GM18519 (cell line): ENCODE data around the gene SLIT1.

Experiments
- ATAC-seq: cut with Tn5 transposase; IDR thresholded peaks from one replicate; pipeline ENCODE4 v1.9.1; 2021; ENCODE audit warnings: mild to moderate bottlenecking, moderate library complexity; ENCODE audit not compliant: unreplicated experiment, low FRiP score

The SLIT1 gene

DNA sequence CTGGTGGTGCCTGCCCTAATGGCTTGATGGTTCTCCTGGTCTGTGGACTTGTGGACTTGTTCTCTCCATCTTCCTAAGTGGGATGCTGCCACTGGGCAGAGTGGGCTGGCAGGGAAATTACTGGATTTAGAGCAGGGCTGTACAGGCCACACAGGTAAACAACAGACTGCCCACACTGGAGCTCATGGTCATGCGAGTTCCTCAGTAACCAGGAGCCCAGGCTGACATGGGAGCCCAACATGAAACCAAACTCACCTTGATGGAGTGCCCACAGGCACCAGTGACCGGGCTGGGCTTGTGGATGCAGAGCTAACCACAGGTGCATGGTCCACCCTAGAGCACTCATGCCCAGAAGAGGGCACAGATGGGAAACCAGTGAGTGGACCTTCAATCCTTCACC lies 116.7 kb downstream of the SLIT1 start:
- no peak for ATAC-seq

DNA sequence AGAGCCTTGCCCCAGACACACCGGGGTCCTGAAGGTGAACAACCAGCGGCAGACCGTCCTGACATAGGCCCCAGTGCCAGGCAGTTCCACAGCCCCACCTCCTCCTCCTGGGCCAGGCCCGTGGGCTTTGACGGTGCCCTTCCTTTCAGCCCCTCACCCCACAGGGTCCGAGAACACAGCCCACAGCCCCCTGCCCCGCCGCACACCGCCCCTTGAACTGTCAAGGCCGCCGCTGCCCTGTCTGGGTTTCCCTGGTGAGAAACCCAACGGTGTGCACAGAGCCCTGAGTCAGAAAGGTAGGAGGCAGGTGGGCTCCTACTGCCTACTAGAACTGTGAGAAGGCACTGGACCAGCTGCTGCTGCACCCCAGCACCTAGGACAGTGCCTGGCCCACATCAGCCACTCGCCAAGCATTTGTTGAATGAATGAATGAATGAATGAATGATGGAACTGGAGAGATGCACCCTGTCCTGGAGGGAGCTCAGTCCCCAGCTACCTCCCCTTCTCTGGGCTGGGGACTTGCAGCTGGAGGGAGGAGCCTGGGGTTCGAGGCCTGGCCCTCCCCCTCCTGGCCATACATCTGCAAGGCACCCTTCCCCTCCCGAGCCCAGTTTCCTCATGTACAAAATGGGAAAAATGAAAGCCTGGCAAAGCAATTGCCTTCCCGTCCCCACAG lies 117.9 kb downstream of the SLIT1 start:
- ATAC-seq = no peak

DNA sequence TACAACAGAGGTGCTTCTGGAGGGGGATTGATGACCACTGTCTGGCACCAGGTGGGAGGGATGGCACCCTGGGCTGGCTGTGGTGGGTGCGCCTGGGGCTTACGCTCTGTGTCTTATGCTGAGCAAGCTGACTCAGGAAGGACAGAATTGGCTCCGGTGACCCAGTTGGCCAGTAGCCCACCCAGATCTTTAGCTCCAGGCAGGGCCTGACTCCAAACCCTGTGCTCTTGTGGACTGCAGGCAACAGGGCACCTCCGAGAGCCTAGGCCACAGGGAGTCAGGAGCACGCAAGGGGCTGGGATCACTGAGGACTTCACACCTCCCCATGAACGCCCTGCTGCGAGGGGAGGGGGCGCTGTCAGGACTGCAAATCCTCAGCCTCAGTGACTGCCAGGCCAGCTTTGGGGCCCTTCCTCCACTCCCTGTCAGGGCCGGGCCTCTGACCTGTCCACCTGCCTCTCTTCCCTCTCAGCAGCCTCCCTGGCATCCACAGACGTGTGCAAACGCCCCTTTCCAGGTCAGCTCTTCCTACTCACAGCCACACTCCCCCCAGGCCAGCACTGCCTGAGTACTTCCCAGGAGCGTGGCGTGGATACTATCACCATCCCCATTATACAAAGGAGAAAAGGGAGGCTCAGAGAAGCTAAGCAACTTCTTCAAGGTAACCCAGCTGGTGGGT lies 118.7 kb downstream of the SLIT1 start:
- no peak for ATAC-seq

DNA sequence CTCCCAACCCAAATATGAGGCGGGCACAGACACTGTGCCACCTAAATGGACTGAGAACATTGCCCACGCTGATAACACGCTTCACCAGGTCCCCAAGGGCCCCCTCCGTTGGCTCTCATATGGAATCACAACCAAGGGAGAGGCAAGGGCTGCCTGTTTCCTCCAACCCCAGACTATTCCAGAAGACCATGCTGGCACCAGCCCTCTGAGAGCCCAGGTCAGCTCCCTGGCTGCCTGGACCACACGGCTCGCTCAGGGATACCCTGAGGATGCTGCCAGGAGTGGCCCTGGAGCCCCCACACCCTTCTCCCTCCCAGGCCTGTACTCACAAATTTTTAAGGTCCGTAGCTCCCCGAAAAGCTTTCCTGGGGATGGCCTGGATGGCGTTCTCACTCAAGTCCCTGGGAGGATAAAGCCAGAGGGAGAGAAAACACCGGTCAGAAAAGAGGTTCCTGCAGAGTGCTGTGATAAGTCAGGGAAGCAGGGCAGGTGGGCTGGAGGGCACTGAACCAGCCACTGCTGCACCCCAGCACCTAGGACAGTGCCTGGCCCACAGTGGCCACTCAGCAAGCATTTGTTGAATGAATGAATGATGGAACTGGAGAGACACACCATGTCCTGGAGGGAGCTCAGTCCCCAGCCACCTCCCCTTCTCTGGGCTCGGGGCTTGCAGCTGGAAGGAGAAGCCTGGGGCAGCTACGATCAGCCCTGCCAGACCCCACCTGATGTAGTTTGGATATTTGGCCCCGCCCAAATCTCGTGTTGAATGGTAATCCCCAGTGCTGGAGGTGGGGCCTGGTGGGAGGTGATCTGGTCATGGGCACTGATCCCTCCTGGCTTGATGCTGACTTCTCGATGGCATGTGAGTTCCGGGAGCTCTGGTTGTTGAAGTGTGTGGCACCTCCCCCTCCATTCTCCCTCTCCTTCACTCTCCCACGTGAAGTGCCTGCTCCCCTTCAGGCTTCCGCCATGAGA lies 119.8 kb downstream of the SLIT1 start:
- ATAC-seq = no peak

DNA sequence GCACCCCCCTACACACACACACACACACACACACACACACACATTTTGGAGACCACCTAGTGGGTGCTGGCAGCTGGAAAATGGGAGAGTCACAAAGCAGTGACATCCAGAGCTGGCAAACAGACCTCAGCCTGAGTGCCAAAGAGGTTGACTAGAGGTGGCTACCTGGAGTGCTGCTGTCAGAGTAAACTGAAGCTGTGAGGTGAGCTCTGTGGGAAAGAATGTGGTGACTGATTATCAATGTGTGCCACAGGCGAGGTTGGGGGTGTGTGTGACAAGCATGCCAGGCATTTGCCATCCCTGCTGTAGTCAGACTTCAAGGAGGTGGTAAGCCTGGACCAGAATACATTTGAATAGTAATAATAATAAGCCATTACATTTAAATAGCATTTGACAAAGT lies 120.6 kb downstream of the SLIT1 start:
- no peak for ATAC-seq

DNA sequence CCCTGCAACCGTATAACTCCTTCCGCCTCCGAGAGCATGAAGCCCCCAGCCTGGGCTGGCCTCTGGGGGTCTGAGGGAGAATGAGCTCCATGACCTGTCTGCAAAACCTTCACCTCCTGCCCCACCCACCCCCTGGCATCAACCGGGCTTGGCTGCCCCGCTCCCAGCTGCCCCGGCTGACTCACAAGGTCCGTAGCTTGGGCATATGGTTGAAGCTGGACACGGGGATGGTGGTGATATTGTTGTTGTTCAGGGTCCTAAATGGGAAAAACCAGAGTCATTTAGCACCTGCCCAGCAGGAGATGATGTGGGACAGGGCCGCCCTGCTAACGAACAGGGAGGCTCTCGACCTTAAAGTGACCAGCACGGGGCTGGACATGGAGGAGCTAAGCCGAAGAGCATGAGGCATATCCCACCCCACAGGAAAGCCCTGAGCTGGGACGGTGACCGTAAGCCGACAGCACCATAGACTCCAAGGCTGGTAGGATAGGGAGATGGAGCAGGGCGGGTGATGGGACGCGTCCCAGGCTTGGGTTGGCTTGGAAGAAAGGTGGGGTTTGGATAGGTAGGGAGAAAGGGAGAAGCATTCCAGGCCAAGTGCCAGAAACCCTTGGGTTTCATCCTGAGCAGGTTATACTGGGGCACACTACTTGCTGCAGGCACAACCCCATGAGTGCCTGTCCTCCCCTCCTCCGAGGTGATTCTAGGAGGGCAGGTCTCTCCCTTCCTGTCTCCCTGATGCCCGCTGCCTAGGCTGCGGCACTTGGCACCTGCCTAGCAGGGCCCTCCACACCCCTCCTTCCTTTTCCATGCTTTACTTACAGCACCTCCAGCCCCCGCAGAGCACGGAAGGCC lies 121.5 kb downstream of the SLIT1 start:
- no peak for ATAC-seq

DNA sequence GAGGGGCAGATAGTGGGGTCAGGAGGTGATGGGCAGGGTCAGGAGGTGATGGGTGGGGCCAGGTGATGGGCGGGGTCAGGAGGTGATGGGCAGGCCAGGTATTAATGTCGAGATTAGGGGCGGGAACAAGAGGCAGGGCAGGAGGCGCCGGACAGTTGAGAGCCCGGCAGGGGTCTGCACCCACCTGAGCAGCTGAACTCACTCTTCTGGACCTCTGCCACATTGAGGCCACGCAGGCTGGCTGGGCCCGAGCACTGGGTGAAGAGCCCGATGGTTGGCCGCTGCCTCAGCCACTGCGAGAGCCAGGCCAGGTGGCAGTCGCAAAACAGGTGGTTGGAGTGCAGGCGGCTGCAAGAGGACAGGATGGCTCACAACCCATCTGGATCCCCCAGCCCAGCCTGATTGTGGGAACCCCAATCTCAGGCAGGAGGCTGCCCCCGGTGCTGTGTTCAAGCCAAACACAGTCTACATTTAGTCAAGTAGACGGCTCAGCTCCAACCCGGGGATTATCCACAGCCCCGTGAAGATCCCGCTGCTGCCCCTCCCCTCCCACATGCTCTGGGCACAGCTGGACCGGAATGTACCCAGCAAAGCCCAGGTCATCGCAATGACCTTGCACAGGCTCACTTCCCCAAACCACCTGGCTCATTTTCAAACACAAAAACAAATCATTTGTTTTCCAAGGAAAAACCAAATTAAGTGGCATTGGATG lies 122.3 kb downstream of the SLIT1 start:
- no peak for ATAC-seq

DNA sequence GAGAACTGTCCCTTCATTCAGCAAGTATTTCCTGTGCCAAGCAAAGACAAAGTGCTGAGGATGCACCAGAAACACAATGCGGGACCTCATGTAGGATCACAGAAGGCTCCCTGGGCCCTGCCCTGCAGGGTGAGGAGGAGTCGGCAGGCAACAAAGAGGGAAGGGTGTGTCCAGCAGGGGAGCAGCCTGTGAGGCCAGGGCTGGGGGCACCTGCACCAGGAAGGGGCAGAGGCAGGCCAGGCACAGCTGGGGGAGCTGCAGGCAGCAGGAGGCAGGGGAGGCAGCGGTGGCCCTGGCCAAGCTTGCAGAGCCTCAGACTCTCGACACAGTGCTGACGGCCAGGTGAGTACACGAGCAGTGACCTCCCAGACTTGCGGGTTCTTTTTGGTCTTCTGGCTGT lies 123.3 kb downstream of the SLIT1 start:
- ATAC-seq = no peak

DNA sequence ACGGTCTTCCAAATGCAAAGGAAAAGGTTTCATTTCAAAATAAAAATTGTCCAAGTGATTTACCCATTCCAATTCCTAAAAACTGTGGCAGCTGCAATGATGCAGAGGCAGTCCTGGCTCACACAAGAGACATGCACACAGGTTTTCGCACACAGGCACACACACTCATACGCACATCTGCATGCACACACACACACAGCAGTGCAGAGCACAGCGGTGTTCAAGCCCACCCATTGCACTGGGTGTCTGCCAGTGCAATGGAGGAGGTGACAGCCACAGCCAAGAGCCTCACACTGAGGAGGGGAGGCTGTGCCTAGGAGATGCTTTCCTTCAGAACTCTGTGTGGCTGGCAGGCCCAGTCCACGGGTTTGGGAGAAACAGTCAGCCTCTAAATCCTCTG lies 123.7 kb downstream of the SLIT1 start:
- no peak for ATAC-seq

DNA sequence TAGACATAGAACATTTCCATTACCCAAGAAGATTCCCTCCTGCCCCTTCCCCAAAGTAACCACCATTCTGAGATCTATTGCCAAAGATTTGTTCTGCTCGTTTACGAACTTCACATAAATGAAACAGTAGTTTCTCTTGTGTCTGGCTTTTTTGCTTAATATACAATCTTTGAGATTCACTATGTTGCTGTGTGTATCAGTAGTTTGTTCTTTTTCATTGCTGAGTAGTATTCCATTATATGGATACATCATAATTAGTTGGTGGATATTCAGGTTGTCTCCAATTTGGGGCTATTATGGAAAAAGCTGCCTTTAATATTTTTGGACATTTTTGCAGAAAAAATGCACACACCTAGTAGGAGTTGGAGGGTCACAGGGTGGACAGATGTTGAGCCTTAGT lies 124.3 kb downstream of the SLIT1 start:
- no peak for ATAC-seq

DNA sequence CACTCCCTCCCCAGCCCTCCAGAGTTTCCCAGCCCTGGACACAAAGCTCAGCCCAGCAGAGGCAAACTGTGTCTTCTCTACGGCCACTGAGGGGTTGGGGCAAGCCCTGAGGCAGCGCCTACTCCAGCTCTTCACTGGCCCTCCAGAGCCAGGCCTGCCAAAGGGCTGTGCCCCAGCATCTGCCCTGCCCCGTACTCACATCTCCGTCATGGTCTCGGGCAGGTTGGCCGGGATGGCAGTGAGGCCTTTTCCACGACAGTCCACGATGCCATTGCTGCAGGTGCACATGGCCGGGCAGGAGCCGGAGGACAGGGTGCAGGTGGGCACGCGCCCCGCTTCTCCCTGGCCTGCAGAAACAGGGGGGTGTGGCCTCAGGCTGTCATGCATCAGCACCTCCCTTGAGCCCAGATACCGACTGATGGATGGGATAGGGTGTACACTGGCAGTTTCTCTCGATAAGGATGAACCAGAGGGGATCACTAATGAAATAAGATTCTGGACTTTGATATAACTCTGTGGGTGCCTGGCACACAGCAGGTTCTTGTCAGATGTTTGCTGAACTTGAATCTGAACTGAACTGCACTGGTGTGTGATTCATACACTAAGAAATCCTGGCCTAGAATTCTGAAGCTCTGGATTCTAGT lies 125.2 kb downstream of the SLIT1 start:
- no peak for ATAC-seq

DNA sequence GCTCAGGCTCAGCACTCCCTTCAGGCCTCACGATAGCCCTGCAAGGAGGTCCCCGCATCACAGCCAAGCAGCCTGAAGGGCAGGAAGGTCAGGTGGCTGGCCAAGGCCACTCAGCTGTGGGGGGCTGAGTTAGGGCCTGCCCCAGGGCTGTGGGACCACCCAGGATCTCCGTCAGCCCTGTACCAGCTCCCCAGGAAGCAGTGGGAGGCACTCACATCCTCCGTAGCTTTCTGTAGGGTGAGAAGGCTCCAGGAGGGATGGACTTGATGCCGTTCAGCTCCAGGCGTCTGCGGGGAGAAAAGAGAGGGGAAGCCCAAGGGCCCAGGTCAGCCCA lies 125.9 kb downstream of the SLIT1 start:
- no peak for ATAC-seq

DNA sequence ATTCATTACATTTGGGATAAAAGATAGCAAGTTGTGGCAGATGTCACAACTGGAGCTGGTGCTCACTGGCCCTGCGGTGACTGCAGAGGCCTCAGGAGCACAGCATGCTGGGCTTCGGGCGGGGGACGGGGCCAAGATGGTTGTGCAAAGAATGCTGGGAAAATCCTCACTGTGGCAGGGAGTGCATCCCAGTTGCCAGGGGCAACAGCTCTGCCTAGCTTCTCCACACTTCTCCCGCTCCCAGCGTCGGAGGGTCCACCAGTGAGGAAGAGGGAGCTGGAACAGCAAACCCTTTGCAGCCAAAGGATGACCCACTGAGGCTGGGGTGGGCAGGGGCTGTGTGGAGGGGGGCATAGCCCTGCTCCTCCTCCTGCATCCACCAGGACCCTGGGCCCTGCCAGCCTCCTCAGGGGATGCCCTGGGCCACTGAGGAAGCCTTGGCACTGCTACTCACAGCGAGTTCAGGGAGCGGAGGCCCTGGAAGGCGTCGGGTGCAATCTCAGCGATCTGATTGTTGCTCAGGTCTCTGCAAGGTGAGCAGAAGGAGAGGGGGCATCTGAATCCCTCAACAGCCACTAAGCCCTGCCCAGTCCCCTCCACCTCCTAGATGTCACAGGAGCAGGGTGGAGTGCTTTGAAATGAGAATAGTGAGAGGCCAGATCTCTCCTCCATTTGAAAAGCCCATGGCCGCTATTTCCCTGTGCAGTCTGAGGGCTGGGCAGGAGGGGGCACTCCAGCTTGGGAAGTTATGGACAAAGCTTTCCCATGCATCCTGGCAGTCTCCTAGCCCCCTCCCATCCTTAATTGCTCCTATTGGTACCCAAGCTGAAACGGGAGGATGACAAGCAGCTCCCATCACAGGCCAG lies 126.5 kb downstream of the SLIT1 start:
- ATAC-seq = no peak

DNA sequence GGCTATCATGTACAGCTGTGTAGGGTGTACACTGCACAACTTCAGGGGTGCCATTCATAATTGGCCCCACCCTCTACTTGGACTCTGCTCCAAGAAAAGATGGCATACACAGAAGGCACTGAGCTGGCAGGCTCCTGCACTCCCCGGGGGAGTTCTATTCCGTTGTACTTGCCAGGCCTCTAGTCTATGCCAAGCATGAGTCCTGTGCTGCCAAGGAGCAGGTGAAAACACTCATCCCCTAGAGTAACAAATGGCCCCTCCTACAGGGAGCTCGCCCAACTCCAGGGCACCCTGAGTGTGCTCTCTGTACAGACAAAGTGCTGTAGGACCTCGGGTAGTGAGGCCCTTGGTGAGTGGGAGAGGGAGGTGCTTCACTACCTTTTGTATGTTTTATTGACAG lies 127.2 kb downstream of the SLIT1 start:
- ATAC-seq = no peak

DNA sequence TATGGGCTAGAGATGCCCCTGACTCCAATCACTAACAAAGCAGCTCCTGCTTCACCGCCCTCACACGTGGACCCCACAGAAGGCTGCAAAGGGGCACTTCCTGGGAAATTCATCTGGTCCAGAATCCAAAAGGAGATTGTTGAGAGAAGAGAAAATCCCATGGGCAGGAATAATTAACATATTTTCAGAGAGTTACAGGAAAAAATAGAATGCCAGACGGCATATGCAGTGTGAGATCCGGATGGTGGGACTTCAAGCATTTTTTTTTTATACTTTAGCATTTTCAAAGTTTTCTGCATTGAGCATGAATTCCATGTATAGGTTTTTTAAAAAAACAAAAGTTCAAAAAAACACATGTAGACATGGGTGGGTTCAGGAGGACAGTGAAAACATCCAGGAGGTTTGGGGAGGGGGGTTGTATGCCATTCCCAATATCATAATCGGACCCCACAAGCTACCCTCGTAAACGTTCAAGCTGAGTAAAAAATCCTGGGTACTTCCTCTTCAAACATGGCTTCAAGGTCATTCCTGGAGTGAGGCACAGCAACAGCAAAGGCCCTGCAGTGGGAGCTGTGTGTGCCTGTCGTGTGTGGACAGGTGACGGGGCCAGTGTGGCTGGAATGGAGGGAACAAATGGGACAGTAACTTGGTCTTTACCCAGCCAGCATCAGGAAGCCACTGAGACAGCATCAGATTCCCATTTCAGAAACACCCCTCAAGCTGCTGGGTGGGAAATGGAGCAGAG lies 128.1 kb downstream of the SLIT1 start:
- no peak for ATAC-seq

DNA sequence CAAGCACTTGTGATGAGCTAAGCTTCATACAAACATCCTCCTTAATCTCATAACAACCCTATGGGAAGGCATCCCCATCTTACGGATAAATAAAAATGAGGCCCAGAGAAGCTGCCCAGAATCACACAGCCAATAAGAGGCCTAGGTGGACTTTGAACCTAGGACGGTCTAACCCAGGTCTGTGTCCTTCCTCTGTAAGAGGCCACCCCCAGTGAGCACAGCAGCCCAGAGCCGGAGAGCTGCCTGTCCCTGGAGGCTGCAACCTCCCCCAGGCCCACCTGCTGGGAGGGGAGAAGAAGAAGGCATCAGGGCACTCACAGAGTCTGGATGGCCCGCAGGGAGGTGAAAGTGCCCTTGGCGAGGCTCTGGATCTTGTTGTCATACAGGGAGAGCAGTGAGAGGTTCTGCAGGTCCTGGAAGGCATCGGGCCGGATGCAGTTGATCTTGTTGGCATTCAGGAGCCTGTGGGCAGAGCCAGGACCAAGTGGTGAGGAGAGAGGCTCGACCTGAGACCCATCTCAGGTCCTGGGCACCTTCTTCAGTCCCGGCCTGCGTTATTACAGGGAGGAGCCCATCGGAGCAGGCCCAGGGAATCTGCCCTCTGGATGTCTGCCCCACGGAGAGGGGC lies 129.6 kb downstream of the SLIT1 start:
- ATAC-seq = no peak

DNA sequence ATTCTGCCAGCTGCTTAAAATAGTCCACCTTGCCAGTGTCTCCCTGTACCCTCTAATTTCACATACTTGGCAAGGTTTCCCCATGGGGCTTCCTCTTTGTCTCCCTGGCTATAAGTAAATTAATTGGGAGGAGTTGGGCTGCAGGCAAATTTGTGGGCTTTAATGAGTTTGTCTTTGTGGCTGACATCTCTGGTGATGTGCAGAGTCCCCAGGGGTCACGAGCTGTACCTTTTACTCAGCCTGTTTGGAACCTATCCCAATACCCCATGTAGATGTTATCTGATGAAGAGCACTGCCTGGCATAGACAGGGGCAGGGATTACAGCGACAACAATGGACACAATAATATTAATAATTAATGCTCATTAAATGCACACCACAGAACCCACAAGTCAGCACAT lies 132.5 kb downstream of the SLIT1 start:
- ATAC-seq = no peak
